ENCODE measurements around the gene ADAMTS18.

The ADAMTS18 gene

GRCh38 chr16:77328768-77329167 lies 106.1 kb downstream of the ADAMTS18 start:
- no peak for DNase-seq (ENCODE audit: low spot score)

- DNase-seq (ENCODE audit: low spot score): no peak
These were observed 106.6 kb downstream of the ADAMTS18 start for GRCh38 chr16:77328274-77328673.

- no peak for DNase-seq (ENCODE audit: low spot score)
These were observed 107.1 kb downstream of the ADAMTS18 start for GRCh38 chr16:77327717-77328116.

GRCh38 chr16:77324729-77325128 lies 110.1 kb downstream of the ADAMTS18 start:
- no peak for DNase-seq (ENCODE audit: low spot score)

GRCh38 chr16:77323695-77324094 lies 111.1 kb downstream of the ADAMTS18 start:
- no peak for DNase-seq (ENCODE audit: low spot score)

- DNase-seq (ENCODE audit: low spot score): no peak
These were observed 112.1 kb downstream of the ADAMTS18 start for GRCh38 chr16:77322757-77323156.

- no peak for DNase-seq (ENCODE audit: low spot score)
These were observed 117.8 kb downstream of the ADAMTS18 start for GRCh38 chr16:77317059-77317458.

GRCh38 chr16:77310877-77311276 lies 124.0 kb downstream of the ADAMTS18 start:
- no peak for DNase-seq (ENCODE audit: low spot score)

- DNase-seq (ENCODE audit: low spot score): no peak
These were observed 126.7 kb downstream of the ADAMTS18 start for GRCh38 chr16:77308163-77308561.

- DNase-seq (ENCODE audit: low spot score): no peak
These were observed 127.2 kb downstream of the ADAMTS18 start for GRCh38 chr16:77307426-77308162.

GRCh38 chr16:77306075-77306474 lies 128.8 kb downstream of the ADAMTS18 start:
- no peak for DNase-seq (ENCODE audit: low spot score)

GRCh38 chr16:77304877-77305276 lies 130.0 kb downstream of the ADAMTS18 start:
- no peak for DNase-seq (ENCODE audit: low spot score)

GRCh38 chr16:77304134-77304533 lies 130.7 kb downstream of the ADAMTS18 start:
- no peak for DNase-seq (ENCODE audit: low spot score)

- DNase-seq (ENCODE audit: low spot score): no peak
These were observed 132.2 kb downstream of the ADAMTS18 start for GRCh38 chr16:77302674-77303073.

GRCh38 chr16:77302249-77302648 lies 132.6 kb downstream of the ADAMTS18 start:
- DNase-seq (ENCODE audit: low spot score): no peak

GRCh38 chr16:77300256-77300655 lies 134.6 kb downstream of the ADAMTS18 start:
- no peak for DNase-seq (ENCODE audit: low spot score)

- no peak for DNase-seq (ENCODE audit: low spot score)
These were observed 135.4 kb downstream of the ADAMTS18 start for GRCh38 chr16:77299395-77299794.

- peak; percentile 38 for DNase-seq (ENCODE audit: low spot score)
These were observed 136.1 kb downstream of the ADAMTS18 start for GRCh38 chr16:77298418-77299360.

- DNase-seq (ENCODE audit: low spot score): no peak
These were observed 136.8 kb downstream of the ADAMTS18 start for GRCh38 chr16:77297996-77298395.

- no peak for DNase-seq (ENCODE audit: low spot score)
These were observed 138.9 kb downstream of the ADAMTS18 start for GRCh38 chr16:77295896-77296295.

GRCh38 chr16:77290451-77291115 lies 144.3 kb downstream of the ADAMTS18 start:
- no peak for DNase-seq (ENCODE audit: low spot score)

- DNase-seq (ENCODE audit: low spot score): no peak
These were observed 145.5 kb downstream of the ADAMTS18 start for GRCh38 chr16:77289331-77289809.
